DOHH2 (cell line): ENCODE data around the gene CPNE5.

Experiments used
- CTCF ChIP-seq: fragments of 200-600 bp; sonication (generic); IDR thresholded peaks from one replicate; pipeline ENCODE4 v1.5.1; 2014; ENCODE audit warnings: antibody characterized with exemption, mild to moderate bottlenecking, low read depth, low read length; ENCODE audit not compliant: poor library complexity, severe bottlenecking
- EZH2phosphoT487 ChIP-seq: fragments of 200-600 bp; sonication (generic); IDR thresholded peaks from 2 replicates; pipeline ENCODE4 v1.6.1; 2017; ENCODE audit warnings: borderline replicate concordance, mild to moderate bottlenecking, antibody characterized with exemption, low read length, moderate library complexity, mixed read lengths

- TF ChIP-seq CTCF: no peak
- TF ChIP-seq EZH2phosphoT487: no peak
Measured at GRCh38 chr6:36702656-36703055, 136.6 kb downstream of the CPNE5 start.
